GM12891 (cell line): Measurements from ENCODE around the gene DTX3L.

Experiments used
- DNase-seq: peaks from one replicate; pipeline ENCODE4 v3.0.0; 2011; ENCODE audit warnings: low spot score; ENCODE audit not compliant: insufficient read length
- FAIRE-seq: peaks from 2 replicates; lab custom pipeline; 2011; peaks lifted over from hg19 to GRCh38; lab: Jason Lieb, UNC
- PAX5 ChIP-seq: IDR thresholded peaks from 2 replicates; pipeline ENCODE4 v1.6.1; 2011; ENCODE audit warnings: low read length, moderate library complexity, mild to moderate bottlenecking; ENCODE audit not compliant: insufficient read depth, severe bottlenecking
- POLR2A ChIP-seq: IDR thresholded peaks from 2 replicates; pipeline ENCODE4 v1.6.1; 2011; ENCODE audit warnings: low read depth, low read length, control low read depth
- POLR2AphosphoS5 ChIP-seq: IDR thresholded peaks from 2 replicates; pipeline ENCODE4 v1.6.1; 2011; ENCODE audit warnings: low read depth, low read length, control low read depth
- POU2F2 ChIP-seq: IDR thresholded peaks from 2 replicates; pipeline ENCODE4 v1.6.1; 2011; ENCODE audit warnings: low read depth, mild to moderate bottlenecking, control low read depth, low read length, moderate library complexity
- SPI1 ChIP-seq: IDR thresholded peaks from 2 replicates; pipeline ENCODE4 v1.6.1; 2011; ENCODE audit warnings: low read depth, low read length, control low read depth
- TAF1 ChIP-seq: IDR thresholded peaks from 2 replicates; pipeline ENCODE4 v1.6.1; 2011; ENCODE audit warnings: low read depth, low read length, control low read depth

Gene DTX3L

DNA sequence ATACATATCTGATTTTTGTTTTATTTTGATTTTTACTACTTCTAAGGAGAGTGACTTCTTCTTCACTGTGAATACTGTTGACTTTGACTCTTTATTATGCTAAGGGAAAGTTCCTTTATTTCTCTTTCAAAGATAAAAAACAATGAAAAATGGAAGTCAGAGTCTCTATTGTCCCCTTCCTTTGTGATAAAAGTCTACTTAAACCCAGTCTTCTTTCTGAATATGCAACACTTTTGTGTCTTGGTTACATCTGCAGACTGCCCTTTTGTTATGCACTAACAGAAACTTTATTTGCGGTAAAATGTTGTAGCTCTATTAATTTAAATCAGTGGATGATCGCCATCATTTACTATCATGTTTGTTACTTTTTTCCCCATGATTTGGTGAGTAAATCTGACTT, 26.5 kb downstream of the DTX3L start:
- DNase-seq (no peak), FAIRE-seq (no peak)
- TF ChIP-seq SPI1 (no peak), TAF1 (no peak), PAX5 (no peak), POLR2A (no peak), POLR2AphosphoS5 (no peak), POU2F2 (no peak)

- no peak for TF ChIP-seq PAX5
- no peak for TF ChIP-seq POLR2A
- TF ChIP-seq SPI1, result no peak
- no peak for TF ChIP-seq POLR2AphosphoS5
- no peak for TF ChIP-seq POU2F2
- no peak for TF ChIP-seq TAF1
- DNase-seq (no peak), FAIRE-seq (no peak)
These were observed 29.9 kb downstream of the DTX3L start for GRCh38 chr3:122594025-122594424.

GRCh38 chr3:122598151-122598550, 34.0 kb downstream of the DTX3L start:
- FAIRE-seq (no peak), DNase-seq (no peak)
- TF ChIP-seq POLR2AphosphoS5 (no peak), PAX5 (no peak), TAF1 (no peak), SPI1 (no peak), POU2F2 (no peak), POLR2A (no peak)

- 0 out of 2 replicates have a peak, but pooled peaks have one; percentile 8 for TF ChIP-seq SPI1
- no peak for TF ChIP-seq PAX5
- no peak for FAIRE-seq
- DNase-seq, result no peak
These were observed 34.4 kb downstream of the DTX3L start for GRCh38 chr3:122598556-122598955.

- FAIRE-seq (peak; percentile 73), DNase-seq (no peak)
- TF ChIP-seq SPI1 (no peak), POLR2A (no peak), POU2F2 (no peak), PAX5 (no peak), TAF1 (no peak), POLR2AphosphoS5 (no peak)
These were observed 38.0 kb downstream of the DTX3L start for GRCh38 chr3:122602011-122602710.

DNA sequence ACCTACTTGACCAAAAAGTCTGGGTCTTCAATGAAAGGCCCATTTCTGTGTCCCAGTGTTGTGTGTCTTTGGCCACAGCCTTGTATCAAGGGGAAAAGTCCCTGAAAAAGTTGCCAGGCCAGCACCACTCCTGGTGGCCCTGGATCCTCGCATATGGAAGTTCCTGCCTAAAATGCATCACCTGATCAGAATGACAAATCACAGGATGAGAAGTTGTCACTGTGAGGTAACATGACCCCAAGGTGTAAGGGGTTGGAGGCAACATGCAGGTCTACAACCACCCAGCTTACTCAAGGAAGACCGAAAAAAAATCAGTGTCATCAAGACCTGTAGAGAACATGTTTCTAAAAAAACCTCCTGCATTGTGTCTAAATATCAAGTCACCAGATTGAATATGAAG, 38.9 kb downstream of the DTX3L start:
- TF ChIP-seq PAX5 (no peak), POLR2AphosphoS5 (no peak), TAF1 (no peak), POLR2A (no peak), SPI1 (no peak), POU2F2 (no peak)
- peak; percentile 43 for FAIRE-seq
- DNase-seq, result no peak

GRCh38 chr3:122606330-122606729, 42.2 kb downstream of the DTX3L start:
- no peak for TF ChIP-seq SPI1
- no peak for TF ChIP-seq POU2F2
- no peak for TF ChIP-seq POLR2A
- TF ChIP-seq PAX5, result no peak
- TF ChIP-seq TAF1, result no peak
- TF ChIP-seq POLR2AphosphoS5, result no peak
- FAIRE-seq (no peak), DNase-seq (no peak)

- FAIRE-seq (no peak), DNase-seq (no peak)
- TF ChIP-seq TAF1, result no peak
- no peak for TF ChIP-seq POU2F2
- TF ChIP-seq POLR2A, result no peak
- no peak for TF ChIP-seq PAX5
- no peak for TF ChIP-seq POLR2AphosphoS5
- TF ChIP-seq SPI1, result no peak
These were observed 44.8 kb downstream of the DTX3L start for GRCh38 chr3:122608916-122609315.

GRCh38 chr3:122609798-122610559, 45.8 kb downstream of the DTX3L start:
- peak; percentile 89 for FAIRE-seq
- peak; percentile 43 for DNase-seq
- TF ChIP-seq POLR2A, result 0 out of 2 replicates have a peak, but pooled peaks have one; percentile 18
- TF ChIP-seq TAF1, result no peak
- peak; percentile 88 for TF ChIP-seq SPI1
- 0 out of 2 replicates have a peak, but pooled peaks have one; percentile 22 for TF ChIP-seq POLR2AphosphoS5
- TF ChIP-seq POU2F2, result no peak
- no peak for TF ChIP-seq PAX5

DNA sequence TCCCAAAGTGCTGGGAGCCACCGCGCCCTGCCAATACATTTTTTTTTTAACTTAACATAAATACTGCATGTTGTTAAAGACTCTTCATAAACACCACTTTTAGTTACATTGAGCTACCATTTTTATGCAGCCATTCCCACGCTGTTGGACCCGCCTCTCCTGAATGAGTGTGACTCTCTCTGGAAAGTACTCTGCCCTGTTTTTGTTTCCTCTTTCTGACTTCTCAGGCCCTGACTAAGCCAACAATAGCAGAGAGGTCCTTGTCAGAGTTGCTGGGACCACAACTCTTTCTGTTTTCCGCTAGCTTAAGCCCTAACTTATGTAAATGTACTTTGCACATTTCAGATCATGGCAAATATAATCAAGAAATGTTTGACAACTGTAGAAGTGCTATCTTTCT, 48.6 kb downstream of the DTX3L start:
- TF ChIP-seq SPI1 (no peak), TAF1 (no peak), POLR2AphosphoS5 (no peak), PAX5 (no peak), POLR2A (no peak), POU2F2 (no peak)
- FAIRE-seq (no peak), DNase-seq (no peak)
